GM21447 (cell line): ENCODE measurements around the gene TIGD7.
"Not testable (repeated sequence)": the region's sequence is repeated elsewhere in the genome, so short reads cannot be mapped to it uniquely, and the experiment has no call there.

Experiments used
- ATAC-seq: cut with Tn5 transposase; IDR thresholded peaks from one replicate; pipeline ENCODE4 v1.9.1; 2021; ENCODE audit not compliant: unreplicated experiment

The TIGD7 gene

GRCh38 chr16:3282730-3283542, 22.3 kb downstream of the TIGD7 start, which contains the start of gene ZNF263:
TSS of gene ZNF263 (plus strand) at chr16:3283491. CDS start at chr16:3283819, 328 bp downstream.
- peak; percentile 84 for ATAC-seq

GRCh38 chr16:3282103-3282729, 23.0 kb downstream of the TIGD7 start:
- ATAC-seq = peak; percentile 21

- no peak for ATAC-seq
These were observed 23.9 kb downstream of the TIGD7 start for GRCh38 chr16:3281222-3281820.

- no peak for ATAC-seq
These were observed 28.6 kb downstream of the TIGD7 start for GRCh38 chr16:3276679-3277078.

- ATAC-seq = no peak
These were observed 30.3 kb downstream of the TIGD7 start for GRCh38 chr16:3274947-3275346.

GRCh38 chr16:3274490-3274889, 30.7 kb downstream of the TIGD7 start:
- no peak for ATAC-seq

GRCh38 chr16:3271281-3271680, 33.9 kb downstream of the TIGD7 start:
- ATAC-seq = not testable (repeated sequence)

GRCh38 chr16:3270718-3271117, 34.5 kb downstream of the TIGD7 start:
- not testable (repeated sequence) for ATAC-seq

- no peak for ATAC-seq
These were observed 36.9 kb downstream of the TIGD7 start for GRCh38 chr16:3268294-3268693.

GRCh38 chr16:3266873-3267537, 38.2 kb downstream of the TIGD7 start:
- ATAC-seq = no peak

GRCh38 chr16:3264137-3265036, 40.8 kb downstream of the TIGD7 start:
- peak; percentile 84 for ATAC-seq

GRCh38 chr16:3262517-3262916, 42.7 kb downstream of the TIGD7 start:
- no peak for ATAC-seq

GRCh38 chr16:3259836-3260235, 45.4 kb downstream of the TIGD7 start:
- ATAC-seq = no peak

- no peak for ATAC-seq
These were observed 48.3 kb downstream of the TIGD7 start for GRCh38 chr16:3256866-3257465.

- ATAC-seq = no peak
These were observed 48.9 kb downstream of the TIGD7 start, which contains the start of gene MEFV for GRCh38 chr16:3256146-3256865. TSS of gene MEFV (minus strand) at chr16:3256633. CDS start at chr16:3256587, 46 bp downstream.

GRCh38 chr16:3254309-3254708, 50.9 kb downstream of the TIGD7 start:
- no peak for ATAC-seq

- no peak for ATAC-seq
These were observed 52.3 kb downstream of the TIGD7 start for GRCh38 chr16:3252967-3253366.

- no peak for ATAC-seq
These were observed 55.8 kb downstream of the TIGD7 start for GRCh38 chr16:3249451-3249850.

- ATAC-seq = no peak
These were observed 56.2 kb downstream of the TIGD7 start for GRCh38 chr16:3249020-3249419.
